HG03575 (cell line): Measurements from ENCODE around the gene AKTIP.

Source experiments
- ATAC-seq: cut with Tn5 transposase; IDR thresholded peaks from one replicate; pipeline ENCODE4 v1.9.1; 2021; ENCODE audit not compliant: unreplicated experiment, insufficient number of reproducible peaks, low FRiP score; ENCODE audit errors: extremely low read depth

The AKTIP gene

DNA sequence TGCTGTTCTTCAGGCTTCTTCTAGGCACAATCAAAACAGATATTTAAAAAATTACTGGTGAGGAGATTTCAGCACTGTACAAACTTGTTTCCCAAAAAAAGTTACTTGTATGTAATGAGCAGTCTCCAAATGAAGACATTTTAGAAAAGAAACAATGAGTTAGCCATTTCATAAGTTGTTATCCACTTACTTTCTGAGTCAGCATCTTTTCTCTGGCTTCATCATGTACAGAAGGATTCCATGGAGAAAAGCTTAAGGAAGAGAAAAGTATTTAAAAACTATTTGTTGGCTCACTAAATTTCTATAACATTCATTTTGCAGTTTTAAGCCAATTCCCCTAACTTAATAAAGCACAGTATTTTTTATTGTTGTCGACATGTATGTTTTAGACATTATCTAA lies 10.5 kb downstream of the AKTIP start:
- ATAC-seq: no peak

DNA sequence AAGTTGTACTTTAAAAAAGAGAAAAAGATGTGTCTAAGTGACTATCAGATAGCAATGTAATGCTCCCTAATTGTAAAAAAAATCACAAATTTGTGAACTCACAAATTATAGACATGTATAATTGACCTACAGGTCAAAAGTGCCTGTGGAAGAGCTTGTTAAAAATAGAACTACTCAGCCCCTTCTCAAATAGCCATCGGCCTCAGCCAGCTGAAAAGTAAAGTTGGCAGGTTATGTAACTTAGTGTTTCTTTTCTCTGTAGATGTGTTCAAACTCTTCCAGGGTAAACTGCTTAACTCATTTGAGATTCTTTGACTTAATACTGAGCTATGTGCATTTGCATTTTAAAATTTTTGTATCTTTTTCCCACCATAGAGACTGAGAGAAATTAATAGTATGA lies 13.3 kb downstream of the AKTIP start:
- no peak for ATAC-seq

DNA sequence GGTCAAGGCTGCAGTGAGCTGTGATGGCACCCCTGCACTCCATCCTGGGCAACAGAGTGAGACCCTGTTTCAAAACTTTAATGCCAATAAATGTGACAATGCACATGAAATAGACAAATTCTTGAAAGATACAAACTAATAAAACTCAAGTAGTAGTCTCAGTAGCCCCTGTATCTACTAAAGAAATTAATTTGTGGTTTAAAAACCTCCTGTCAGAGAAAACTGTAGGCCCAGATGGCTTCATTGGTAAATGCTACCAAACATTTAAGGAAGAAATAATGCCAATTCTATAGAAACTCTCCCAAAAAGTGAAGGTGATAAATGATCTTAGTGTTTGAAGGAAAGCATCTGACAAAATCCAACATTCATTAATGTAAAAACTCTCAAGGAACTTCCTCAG lies 16.8 kb downstream of the AKTIP start:
- ATAC-seq: no peak

- no peak for ATAC-seq
Measured at GRCh38 chr16:53484542-53484941, 18.5 kb downstream of the AKTIP start.

DNA sequence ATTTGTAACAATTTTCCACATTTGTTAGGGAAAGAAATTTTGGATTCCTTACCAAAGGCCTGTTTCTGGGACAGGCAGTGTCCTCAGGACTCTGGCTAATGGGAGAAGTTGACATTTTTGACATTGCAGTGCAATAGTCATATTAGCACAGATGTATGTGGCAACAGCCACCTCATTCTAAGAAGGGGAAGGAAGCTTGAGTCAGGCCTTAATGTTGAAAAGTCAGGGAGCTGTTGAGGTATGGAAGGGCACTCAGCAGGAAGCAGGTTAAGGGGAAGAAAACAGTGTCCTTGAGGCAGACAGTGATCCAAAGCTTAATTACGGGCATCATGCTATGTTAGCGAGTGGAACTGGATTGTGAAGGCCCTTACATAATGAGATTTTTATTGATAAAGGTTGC lies 20.9 kb downstream of the AKTIP start:
- no peak for ATAC-seq

DNA sequence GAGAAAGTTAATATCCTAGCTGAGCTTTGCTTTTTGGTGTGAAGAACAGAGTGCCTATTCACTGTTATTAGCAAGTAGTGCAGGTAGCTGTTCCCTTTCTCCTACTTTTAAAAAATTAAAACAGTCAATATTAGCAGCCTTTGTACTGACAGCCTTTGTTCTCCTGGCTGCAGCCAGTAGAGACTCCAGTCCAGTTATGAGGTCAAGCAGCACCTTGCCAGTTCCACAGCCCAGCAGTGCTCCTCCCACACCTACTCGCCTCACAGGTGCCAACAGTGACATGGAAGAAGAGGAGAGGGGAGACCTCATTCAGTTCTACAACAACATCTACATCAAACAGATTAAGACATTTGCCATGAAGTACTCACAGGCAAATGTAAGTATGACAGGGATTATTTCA lies 22.6 kb downstream of the AKTIP start:
- no peak for ATAC-seq

- no peak for ATAC-seq
Measured at GRCh38 chr16:53478965-53479364, 24.0 kb downstream of the AKTIP start.

DNA sequence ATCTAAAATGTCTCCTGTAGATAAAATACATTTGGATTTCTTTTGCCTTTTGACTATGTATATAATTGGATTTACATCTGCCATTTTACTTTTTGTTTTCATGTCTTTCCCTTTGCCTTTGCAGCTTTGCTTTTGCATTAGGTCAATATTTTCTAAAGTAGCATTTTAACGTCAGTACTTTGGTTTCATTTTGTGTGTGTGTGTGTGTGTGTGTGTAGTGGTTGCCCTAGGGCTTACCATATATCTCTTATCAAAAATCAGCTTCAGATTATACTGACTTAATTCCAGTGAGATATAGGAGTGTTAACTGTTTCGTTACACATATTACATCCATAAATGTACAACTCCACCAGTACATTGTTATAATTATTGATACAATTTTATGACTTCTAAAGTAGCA lies 26.1 kb downstream of the AKTIP start:
- ATAC-seq: no peak

DNA sequence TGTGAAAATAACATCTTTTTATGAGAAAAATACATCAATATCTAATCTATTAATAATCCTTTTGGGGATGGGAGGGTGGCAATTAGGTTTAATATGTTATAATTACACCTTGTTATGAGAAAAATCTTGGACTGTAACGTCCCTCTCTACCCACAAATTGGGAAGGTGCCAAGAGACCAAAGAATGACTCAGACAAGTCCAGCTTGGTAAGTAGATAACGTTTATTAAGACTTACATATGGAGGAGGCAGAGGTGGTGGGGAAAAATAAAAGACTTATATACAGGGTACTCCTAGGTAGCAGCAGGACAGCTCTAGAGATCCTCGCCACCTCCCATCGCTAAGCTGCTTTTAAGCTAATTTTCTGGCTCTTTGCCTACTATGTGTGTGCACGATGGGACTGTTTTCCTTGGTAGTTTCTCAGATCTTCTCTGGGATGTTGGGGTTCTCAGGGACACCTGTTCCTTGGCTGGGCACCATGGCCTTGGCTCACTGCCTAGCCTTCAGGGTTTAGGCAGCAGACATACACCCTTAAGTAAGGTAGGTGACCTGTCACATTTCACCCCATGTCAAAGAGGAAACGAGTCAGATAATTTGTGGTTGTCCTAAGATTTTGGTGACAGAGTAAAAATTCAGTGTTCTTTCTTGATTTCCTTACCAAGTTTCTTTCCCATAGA lies 37.3 kb downstream of the AKTIP start:
- ATAC-seq: no peak

DNA sequence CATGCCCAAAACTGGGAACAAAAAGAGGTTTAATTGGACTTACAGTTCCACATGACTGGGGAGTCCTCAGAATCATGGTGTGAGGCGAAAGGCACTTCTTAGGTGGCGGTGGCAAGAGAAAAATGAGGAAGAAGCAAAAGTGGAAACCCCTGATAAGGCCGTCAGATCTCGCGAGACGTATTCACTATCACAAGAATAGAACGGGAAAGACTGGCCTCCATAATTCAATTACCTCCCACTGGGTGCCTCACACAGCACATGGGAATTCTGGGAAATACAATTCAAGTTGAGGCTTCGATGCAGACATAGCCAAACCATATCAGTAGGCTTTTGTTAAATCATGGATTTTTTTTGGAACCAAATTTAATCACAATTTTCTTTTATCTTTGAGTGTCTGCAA lies 44.4 kb downstream of the AKTIP start:
- no peak for ATAC-seq

DNA sequence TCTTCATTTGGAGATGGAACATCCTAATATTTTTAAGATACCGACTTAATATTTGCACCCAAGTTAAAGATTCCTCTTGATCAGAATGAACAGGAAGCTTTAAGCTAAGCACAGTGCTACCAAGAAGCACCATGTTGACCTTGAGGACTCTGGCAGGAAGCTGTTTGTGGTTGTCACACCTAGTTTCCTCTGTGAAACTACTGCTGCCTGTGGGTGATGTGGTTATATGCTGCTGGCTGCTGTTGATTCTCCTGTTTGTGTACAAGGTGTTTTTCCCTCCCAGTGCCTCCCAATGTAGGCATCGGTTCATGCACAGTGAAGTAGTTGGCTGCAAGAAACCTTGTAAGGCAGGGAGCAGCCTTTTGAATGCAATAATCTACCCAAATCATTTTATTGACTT lies 45.3 kb downstream of the AKTIP start:
- peak; percentile 99 for ATAC-seq

- ATAC-seq: no peak
Measured at GRCh38 chr16:53456625-53457024, 46.4 kb downstream of the AKTIP start.

DNA sequence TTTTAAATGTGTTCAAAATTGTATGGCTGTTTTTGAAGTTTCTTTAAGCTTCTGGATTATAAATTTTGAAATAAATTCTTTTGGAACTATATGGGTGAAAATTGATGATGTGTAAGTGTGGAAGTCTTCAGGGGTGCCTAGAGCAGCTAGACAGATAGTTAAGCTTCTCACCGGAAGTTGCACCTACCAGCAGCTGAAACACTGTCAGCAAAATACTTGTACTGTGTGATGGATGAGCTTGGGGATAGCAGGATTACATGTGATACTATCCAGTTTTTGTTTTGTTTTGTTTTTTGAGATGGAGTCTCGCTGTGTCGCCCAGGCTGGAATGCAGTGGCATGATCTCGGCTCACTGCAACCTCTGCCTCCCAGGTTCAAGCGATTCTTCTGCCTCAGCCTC lies 49.1 kb downstream of the AKTIP start:
- ATAC-seq: no peak

DNA sequence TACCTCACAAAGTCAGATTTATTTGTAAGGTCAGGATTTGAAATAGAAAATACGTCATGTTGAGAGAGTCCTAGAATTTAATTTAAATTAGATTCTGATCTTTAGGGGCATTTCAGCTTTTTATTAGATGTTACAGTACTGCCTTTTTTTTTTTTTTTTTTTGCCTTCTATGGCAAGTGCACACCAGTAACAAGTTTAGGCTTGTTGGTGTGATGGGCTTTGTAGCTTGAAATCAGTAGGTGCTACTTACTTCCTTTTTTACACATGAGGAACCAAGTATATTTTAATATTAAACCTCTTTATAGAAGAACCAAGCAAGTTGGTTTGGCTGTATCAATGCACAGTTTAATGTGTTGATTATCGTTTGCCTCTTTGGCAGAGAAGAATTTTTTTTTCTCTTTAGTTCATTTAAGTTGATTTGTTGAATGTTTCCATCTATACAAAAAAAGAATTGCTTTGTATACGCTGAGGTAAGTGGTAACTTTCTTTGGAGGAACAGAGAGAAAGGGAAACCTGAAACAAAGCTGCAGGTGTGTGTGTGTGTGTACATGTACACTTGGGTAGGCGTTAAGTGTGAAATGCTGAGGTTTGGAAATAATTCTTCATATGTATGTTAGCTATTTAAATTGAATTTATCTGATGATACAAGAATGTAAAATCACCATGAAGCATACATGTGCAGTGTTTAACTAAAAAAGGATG lies 53.0 kb downstream of the AKTIP start:
- no peak for ATAC-seq

DNA sequence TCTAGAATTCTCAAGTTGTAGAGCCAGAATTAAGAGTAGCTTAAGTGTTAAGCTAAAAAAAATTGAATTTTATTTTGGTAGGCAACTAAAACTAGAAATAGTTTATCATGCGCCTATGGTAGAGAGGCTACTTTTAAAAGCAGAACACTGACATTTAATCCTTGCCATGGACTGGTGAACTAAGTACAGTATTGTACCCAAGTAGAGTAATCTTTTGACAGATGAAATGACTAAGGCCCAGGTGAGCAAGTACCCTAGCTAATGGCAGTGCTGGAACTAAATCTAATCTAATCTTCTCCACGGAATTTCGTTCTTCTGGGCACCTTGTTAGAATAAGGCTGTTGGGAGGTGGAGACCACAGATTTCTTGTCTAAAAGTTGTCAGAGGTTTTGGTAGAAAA lies 56.9 kb downstream of the AKTIP start:
- ATAC-seq: no peak

DNA sequence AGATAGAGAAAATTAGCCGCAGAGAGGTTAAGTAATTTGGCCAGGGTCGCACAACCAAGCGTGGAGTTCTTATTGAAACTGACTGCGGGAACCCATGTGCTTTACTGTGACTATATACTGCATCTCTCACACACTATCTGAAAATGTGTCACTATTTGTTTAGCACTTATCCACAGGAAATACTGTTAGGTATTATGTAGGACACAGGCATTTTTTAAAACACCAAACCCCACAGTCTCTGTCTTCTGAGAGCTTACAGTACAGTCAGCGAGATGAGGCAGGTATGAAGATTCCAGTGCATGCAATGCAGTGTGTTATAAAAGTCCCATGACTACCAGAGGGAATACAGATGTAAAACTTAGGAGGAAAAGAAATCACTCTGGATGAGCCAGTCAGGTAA lies 57.5 kb downstream of the AKTIP start:
- no peak for ATAC-seq
